PC-3 (cell line): ENCODE data around the gene STAU1.

Source experiments
- EZH2 ChIP-seq: fragments of 300-600 bp; sonication (generic); IDR thresholded peaks from one replicate; pipeline ENCODE4 v1.6.1; 2017; ENCODE audit warnings: antibody characterized with exemption, mild to moderate bottlenecking, low read length; ENCODE audit not compliant: unreplicated experiment
- EZH2phosphoT487 ChIP-seq: fragments of 300-600 bp; sonication (generic); IDR thresholded peaks from 2 replicates; pipeline ENCODE4 v1.6.1; 2018; ENCODE audit warnings: mild to moderate bottlenecking, antibody characterized with exemption, low read length, borderline replicate concordance
- TF ChIP-seq, protein P1 (sequence below): fragments of 300-600 bp; sonication (generic); conservative IDR thresholded peaks from 2 replicates; pipeline ENCODE4 v1.5.1; 2017; ENCODE audit warnings: antibody characterized with exemption, low read depth, mild to moderate bottlenecking, low read length

DNA sequence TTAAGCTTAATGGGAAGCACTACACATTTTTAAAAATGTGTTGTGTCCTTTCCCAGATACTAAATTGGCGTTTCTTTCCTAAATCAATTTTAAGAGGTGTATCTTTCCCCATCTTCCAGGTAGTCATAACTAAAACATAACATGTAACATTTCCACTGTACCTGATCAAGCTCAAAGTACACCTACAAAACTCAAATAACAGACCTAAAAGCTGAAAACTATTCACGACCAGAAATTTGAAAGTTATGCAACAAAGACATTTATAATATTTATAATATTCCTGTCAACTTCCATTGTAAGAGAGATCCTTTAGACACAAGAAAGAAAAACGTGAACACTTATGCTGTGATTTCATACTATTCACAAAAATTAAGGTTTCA lies 3.5 kb downstream of the STAU1 start:
- TF ChIP-seq EZH2 (no peak), EZH2phosphoT487 (no peak)
- TF ChIP-seq, protein P1, sequence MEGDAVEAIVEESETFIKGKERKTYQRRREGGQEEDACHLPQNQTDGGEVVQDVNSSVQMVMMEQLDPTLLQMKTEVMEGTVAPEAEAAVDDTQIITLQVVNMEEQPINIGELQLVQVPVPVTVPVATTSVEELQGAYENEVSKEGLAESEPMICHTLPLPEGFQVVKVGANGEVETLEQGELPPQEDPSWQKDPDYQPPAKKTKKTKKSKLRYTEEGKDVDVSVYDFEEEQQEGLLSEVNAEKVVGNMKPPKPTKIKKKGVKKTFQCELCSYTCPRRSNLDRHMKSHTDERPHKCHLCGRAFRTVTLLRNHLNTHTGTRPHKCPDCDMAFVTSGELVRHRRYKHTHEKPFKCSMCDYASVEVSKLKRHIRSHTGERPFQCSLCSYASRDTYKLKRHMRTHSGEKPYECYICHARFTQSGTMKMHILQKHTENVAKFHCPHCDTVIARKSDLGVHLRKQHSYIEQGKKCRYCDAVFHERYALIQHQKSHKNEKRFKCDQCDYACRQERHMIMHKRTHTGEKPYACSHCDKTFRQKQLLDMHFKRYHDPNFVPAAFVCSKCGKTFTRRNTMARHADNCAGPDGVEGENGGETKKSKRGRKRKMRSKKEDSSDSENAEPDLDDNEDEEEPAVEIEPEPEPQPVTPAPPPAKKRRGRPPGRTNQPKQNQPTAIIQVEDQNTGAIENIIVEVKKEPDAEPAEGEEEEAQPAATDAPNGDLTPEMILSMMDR = no peak
